Measurements from ENCODE around the gene SHLD1.

GRCh38 chr20:5870568-5870981 is 120.4 kb downstream of the SHLD1 start:
- no peak for TF ChIP-seq CTCF (conservative IDR thresholded peaks at IDR 0.05 in 1 of 2, IDR thresholded peaks at IDR 0.05 in 1 of 2; ENCODE audit: low read depth in 1 of 2, low read length in 2 of 2)
- TF ChIP-seq EZH2 (IDR thresholded peaks at IDR 0.05; ENCODE audit: low read length, missing control alignments): no peak
